DND-41 (cell line): ENCODE results near the gene KIF17.

Experiments
- CTCF ChIP-seq: IDR thresholded peaks from 2 replicates; pipeline ENCODE4 v1.5.1; 2012; ENCODE audit warnings: borderline replicate concordance, low read length, moderate library complexity, mild to moderate bottlenecking; ENCODE audit not compliant: poor library complexity, severe bottlenecking; ENCODE audit errors: extremely low read depth
- EZH2 ChIP-seq: IDR thresholded peaks from 3 replicates; pipeline ENCODE4 v1.6.1; 2012; ENCODE audit warnings: borderline replicate concordance, low read depth, mild to moderate bottlenecking, moderate library complexity, low read length, inconsistent platforms; ENCODE audit not compliant: severe bottlenecking

GRCh38 chr1:20636785-20637347, 80.9 kb downstream of the KIF17 start:
- TF ChIP-seq CTCF: no peak
- TF ChIP-seq EZH2: no peak
